CMK (cell line): ENCODE measurements around the gene PRR9.
"Not testable (repeated sequence)": the region's sequence is repeated elsewhere in the genome, so short reads cannot be mapped to it uniquely, and the experiment has no call there.

Experiments used
- DNase-seq: peaks from one replicate; pipeline ENCODE4 v3.0.0-alpha.2; 2010; ENCODE audit warnings: low read depth

The PRR9 gene

DNA sequence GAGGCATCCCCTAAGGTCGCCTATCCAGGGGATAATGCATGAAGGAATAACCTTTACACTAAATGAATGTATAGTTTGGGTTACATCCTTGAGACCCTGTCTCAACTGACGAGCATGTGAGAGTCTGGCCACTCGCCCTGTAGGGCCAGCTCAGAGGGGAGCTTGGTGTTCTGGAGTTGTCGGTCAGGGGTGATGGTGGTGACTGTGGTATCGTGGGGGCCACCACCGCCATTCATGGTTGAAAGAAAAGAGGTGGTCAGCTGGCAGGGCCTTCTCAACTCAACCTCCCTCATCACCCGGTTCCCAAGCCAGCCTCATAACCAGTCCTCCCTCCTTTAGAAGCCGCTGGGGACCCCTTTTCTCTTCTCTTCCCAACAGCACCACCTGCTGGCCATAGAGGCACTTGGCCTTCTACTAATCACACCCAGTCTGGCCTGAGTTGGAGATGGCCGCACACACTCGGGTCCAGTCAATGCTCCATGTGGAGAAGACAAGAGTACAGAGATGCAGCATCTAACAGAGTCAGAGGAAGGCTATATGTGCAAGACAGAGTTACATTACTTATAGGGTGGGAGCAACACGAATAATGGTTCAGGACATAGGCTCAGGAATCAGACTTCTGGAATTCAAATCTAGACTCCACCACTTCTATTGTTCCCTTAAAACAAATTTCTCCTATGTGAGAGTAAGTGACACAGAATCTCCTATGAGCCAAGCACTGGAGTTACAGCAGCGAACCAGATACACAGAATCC is 11.9 kb downstream of the PRR9 start:
- DNase-seq, result not testable (repeated sequence)

DNA sequence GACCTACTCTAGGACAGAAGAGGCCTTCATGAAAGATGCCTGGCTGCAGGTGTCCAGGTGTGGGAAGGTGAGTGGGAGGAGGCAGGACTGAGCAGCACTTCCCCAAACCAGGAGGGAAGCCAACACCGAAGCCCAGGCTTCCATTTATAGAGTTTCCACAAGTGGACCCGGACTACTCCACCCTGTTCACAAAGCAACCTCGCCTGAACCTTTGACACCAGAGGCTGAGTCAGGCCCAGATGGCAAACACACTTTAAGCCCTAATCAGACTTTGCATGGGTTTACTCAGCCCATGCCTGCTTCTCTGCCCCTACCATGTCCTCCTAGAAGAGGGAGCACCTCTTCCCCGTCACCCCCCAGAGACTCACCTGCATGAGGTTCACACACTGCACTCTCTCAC is 14.0 kb downstream of the PRR9 start:
- no peak for DNase-seq

DNA sequence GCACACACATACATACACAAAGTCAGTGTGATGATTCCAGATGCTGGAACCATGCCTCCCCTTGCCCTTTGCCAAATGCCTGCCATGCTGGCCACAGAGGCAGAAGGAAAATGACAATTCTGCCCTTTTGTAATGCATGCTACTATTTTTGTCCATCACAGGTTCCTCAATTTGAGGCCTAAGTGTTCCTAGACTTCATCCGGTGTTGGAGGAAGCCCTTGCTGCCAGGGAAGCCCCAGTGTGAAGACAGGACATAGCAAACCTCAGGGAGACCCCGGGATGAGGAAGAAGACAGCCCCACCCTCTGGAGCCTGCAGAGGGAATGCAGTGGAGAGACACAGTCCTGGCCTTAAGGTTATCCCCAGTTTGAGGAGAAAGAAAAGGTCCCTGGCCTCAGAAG is 14.4 kb downstream of the PRR9 start:
- DNase-seq, result no peak

DNA sequence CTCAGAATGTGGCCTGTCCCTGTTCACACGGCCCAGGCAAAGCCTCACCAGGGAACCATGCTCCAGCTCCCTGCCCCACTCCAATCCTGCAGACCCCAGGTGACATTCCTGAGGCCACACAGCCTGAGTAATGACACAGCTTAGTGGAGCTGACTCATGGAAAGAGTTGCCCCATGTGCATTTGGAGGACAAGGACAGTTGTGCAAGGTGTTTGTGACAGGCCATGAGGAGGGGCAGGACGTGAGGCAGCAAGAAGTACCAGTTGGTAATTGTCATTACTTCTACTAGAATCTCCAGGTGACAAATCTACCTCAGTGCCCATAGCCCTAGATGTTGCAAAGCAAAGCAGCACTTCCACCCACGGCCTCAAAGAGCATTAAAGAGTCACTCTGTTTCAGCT is 15.2 kb downstream of the PRR9 start:
- DNase-seq, result no peak

DNA sequence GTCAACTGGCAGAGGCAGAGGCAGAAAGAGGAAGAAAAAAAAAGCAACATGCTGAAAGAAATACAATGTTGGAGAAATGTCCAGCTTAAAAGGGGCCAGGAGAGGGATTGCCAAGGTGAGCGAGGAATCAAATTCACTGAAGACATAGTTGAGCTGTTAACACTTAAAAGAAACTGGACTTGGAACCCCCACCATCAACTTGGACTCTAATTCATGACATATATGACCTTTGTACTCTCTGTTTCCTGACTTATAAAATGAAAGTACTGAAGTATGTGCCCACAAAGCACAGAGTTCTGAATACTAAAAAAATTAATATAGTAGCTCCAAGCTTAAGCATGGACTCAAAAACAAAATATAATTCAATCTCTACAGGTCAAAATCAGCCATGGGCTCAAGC is 16.1 kb downstream of the PRR9 start:
- no peak for DNase-seq

DNA sequence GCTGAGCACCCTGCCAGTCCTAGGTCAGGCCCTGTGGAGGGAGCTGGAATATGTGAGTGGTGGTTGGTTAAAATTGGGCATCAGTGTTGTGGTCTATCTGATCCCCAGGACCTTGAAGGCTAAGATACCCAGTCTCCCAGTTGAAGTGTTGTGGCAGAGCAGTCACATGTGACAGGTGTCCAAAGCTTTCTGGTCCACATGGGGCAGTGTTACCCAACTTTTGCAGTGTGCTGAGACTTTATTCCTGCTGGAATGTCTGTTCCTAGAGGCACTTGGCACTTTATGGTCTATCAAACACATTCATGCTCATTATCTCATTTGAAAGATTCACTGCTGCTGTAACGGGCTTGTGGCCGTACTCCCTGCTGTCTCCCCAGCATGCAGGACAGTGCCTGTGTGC is 21.1 kb downstream of the PRR9 start:
- DNase-seq, result no peak

DNA sequence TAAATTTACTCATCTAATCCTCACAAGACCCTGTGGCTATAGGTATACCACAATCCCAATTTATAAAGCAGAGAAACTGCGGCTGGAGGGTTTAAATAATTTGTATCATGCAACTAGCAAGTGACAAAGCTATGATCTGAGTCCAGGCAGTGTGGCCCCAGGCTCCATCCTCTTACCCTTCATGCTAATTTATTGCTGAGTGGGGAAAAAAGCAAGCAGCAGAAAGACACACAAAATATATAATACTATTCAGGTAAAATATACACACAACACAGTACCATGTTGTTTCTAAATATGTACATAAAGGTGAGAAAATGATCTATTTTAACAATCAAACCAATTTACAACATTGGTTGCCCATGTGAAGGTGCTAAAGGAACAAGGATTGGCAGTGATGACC is 24.8 kb downstream of the PRR9 start:
- no peak for DNase-seq

DNA sequence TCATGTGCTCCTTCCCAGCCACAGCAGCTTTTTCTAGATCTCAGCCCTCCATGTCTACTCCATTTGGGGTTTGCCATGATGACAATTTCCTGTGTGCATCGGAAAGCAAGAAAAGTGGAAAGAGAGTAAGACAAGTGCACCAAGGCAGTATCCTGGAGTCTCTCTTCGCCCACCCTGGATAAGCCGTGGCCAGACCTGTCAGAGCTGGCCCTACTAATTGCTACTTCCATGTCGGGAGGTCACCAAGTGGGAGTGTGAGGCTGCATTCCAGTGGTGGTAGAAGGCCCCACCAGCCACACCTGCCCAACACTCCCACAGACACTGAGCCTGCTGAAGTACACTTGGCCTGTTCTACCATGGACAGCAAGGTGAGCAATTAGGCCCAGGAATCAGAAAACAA is 28.1 kb downstream of the PRR9 start:
- no peak for DNase-seq

DNA sequence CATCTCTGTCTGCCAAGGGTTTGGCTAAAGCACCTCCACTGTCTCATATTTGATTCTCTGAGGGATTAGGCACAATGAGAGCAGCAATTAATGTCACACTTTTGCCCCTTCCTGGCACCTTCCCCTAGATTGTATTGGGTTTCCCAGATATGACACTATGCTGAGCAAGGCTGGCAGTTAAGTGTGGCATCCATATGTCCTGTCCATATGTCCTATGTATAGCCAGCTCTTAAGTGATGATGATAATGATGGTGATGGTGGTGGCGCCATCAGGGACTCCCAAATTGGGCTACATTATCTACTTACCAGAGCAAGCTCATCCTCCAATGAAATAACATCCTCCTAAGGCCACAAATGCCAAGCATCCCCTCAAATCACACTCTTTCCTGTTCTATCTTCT is 28.6 kb downstream of the PRR9 start:
- DNase-seq, result no peak

DNA sequence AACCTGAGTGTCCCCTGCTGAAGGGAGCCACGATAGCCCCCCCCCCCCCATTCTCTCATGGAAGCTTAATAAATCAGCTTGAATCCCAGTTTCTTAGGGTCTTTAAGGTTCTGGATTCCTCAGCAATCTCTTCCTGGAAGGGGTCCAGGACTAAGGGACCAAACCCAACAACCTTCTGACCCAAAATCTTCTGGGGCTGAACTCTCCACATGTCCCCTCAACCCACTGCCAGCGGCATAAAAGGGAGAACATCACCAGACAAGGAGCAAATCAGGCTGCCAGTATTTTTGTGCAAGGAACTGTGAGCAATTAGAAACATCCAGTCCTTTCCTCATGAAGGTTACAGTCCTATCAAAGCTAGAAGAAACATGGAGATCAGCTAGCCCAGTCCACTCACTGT is 29.4 kb downstream of the PRR9 start:
- no peak for DNase-seq

DNA sequence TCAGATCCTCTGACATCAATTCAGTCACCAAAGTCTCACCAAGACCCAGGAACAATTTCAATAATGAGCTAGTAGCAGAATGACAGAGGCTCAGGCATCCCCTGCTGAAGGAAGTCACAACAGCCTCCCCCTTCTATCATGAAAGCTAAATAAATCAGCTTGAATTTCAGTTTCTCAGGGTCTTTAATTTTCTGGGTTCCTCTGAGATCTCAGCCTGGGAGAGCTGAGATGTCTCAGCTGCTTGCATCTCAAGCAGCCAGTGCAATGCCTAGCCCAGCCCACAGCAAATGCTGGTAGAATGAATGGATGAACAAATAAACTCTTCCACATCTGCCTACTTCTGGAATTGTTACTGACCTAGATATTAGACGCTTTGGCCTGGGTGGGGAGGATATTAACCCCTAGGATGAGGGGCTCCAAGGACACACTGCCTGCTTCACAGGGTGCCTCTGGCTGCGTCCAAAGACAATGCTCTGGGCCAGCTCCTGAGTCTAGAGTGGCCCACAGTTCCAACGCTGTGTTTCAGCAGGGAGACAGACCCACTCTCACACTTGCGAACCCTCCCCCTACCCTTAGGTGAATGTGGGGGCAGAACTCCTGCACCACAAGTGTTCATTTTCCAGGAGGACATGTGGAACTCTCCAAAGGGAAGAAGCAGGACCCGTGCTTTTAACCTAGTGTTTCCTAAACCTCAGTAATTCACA is 30.9 kb downstream of the PRR9 start:
- no peak for DNase-seq

DNA sequence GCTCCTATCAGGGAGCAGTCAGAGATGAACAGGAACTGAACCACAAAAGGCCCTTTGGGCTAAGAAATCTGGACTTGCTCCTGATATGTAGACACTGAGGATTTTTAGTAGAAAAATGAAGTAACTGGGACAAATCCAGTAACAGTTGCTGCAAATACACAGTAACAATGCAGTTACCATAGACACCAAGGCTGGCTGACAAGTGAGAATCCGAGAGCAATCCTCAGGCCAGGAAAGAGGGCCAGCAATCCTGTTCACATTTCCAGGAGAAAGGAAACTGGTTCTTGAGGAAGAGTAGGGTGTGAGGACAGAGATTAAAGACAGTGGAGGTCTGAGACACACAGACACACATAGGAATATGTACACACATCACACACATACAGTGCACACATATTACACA is 32.8 kb downstream of the PRR9 start:
- DNase-seq, result no peak

DNA sequence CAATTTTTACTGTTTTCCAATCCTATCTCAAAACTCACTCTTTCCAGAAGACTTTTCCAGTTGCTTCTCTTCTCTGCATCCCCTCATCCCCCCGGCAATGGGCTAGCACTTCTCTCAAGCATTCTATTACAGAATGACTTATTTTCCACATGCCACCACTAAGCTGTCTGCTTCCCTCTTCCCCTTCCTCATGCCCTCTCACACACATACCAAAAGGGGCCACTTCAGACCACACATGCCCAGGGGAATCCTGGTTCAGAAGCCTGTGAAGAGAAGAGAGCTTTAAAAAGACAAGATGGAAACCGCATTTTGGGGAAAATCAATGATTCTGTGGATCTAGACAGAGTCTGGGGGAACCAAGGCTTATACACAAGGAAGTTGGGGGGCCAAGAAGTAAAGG is 33.7 kb downstream of the PRR9 start:
- DNase-seq, result no peak

DNA sequence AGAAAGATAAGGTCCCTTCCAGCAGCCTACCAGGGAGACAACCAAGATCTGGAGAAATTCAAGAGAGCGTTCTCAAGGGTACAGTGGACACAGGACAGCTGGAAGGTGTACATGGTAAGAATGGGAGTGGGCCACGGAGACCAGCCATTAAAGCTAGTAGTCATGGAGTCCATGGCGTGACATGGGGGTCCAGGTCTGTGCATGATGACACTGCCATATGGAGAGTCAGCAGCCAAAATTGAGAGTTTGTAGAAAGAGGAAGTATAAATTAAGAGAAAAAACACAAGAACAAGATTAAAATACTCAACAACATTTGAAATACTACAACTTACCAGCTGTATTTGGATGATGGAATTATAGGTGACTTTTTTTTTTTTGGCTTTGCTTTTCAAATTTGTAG is 34.2 kb downstream of the PRR9 start:
- DNase-seq, result no peak

DNA sequence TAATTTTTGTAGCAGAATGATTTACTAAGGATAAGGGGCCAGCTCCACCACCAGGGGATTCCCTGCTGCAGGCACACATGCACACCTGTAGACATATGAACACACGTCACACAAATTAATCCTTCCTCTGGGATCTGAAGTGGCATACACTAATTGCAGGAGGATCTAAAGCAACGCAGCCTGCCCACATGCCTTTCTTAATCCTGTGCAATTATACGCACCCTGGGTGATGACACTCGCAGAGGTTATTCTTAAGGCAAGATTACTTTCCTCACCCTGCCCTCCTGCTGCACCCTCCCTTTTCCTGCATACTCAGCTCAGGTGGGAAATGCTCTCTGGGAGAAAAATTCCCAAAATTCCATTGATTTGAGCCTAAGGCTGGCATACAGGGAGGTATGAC is 34.6 kb downstream of the PRR9 start:
- no peak for DNase-seq

DNA sequence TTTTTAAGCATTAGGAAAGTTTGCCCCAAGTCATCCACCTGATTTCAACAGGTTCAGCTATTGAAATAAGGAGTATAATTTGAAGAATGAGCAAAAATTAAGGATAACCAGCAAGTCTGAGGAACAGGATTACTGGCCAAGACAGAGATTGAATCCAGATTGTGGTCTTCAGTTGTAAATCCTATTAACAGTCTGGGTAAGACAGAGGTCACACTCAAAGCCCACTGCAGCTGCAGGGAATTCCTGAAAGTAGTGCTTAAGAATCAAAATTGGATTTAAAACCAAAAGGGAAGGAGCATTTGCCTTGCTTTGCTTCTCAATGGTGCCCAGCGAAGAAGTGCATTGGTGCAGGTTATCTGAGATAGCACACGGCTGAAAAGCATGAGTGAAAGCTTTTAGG is 35.7 kb downstream of the PRR9 start:
- no peak for DNase-seq

DNA sequence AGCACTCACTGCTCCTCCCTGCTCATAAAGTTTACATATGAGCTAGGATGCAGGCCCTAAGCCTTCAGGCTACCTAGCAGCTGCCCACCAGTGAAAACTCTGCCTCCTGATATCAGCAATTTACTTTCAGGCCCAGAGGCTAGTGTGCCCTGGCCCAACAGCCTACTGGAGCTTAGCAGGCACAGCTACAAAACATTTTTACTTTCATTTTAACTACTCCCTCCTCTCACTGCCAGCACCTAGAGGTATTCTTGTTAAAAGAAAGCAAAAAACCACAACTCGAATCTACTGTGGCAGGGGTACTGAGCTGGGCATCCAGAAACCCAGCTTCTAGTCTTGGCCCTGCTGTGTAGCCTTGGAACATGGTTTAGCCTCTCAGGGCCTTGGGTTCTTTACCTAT is 36.3 kb downstream of the PRR9 start:
- no peak for DNase-seq

DNA sequence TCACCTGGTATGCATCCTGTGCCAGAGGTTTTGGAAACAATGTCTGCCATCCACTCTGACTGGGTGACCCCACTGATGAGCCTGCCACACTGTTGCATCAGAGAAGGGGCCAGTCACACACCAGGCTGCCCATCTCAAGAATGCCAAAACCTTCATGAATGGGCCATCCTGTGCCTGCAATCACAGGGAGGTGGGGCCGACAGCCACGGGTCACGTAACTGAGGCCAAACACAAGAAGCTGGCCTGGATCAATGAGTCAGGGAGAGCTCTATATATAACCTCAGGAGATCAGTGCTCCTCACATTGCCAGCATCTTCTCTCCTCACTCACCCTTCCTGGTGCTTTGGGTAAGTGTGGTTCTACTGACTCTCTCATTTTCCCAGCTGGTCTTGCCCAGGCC is 42.0 kb downstream of the PRR9 start, which contains the start of gene LORICRIN:
Gene LORICRIN (plus strand): TSS at position 301 of the 400 bp plus-strand sequence. CDS start 1,263 bp downstream, outside the sequence.
- no peak for DNase-seq

DNA sequence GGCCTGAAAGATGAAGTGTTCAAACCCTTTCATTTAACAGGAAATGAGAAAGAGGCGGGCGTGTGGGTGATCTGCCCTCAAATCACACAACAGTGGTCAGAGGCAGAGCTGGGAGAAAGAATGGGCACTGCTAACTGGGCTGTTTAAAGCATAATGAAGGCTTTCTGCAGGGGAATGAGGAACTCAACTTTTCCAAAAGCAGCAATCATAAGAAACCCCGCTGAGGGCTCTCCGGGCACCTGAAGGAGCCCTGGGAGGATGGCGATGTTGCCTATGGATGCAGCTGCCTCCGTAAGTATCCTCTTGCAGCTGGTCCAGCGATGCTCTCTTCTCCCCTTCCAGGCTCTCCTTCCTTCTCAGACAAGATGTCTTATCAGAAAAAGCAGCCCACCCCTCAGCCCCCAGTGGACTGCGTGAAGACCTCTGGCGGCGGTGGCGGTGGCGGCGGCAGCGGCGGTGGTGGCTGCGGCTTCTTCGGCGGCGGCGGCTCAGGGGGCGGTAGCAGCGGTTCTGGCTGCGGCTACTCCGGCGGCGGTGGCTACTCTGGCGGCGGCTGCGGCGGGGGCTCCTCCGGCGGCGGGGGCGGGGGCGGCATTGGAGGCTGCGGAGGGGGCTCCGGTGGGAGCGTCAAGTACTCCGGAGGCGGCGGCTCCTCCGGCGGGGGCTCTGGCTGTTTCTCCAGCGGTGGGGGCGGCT is 43.3 kb downstream of the PRR9 start:
- no peak for DNase-seq

DNA sequence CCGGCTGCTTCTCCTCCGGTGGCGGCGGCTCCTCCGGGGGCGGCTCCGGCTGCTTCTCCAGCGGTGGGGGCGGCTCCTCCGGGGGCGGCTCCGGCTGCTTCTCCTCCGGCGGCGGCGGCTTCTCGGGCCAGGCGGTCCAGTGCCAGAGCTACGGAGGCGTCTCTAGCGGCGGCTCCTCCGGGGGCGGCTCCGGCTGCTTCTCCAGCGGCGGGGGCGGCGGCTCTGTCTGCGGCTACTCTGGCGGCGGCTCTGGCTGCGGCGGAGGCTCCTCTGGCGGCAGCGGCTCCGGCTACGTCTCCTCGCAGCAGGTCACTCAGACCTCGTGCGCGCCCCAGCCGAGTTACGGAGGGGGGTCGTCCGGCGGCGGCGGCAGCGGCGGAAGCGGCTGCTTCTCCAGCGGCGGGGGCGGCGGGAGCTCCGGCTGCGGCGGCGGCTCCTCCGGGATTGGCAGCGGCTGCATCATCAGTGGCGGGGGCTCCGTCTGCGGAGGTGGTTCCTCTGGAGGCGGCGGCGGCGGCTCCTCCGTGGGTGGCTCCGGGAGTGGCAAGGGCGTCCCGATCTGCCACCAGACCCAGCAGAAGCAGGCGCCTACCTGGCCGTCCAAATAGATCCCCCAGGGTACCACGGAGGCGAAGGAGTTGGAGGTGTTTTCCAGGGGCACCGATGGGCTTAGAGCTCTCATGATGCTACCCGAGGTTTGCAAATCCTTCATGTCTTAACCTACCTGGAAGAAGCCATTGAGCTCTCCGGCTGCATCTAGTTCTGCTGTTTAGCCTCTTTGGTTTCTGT is 44.1 kb downstream of the PRR9 start:
- no peak for DNase-seq

DNA sequence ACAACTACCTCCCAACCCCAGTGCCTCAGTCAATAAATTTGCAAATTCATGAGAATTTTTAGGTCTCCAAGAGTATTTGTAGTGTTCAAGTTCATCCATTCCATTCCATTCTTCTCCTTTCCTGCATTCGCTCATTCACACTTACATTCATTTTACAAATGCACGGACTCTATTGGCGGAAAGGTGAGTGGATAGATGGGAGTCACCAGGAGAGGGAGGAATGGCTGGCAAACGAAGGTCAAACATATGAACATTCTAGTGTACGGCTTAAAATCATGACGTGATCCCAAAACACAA is 44.6 kb downstream of the PRR9 start:
- no peak for DNase-seq

DNA sequence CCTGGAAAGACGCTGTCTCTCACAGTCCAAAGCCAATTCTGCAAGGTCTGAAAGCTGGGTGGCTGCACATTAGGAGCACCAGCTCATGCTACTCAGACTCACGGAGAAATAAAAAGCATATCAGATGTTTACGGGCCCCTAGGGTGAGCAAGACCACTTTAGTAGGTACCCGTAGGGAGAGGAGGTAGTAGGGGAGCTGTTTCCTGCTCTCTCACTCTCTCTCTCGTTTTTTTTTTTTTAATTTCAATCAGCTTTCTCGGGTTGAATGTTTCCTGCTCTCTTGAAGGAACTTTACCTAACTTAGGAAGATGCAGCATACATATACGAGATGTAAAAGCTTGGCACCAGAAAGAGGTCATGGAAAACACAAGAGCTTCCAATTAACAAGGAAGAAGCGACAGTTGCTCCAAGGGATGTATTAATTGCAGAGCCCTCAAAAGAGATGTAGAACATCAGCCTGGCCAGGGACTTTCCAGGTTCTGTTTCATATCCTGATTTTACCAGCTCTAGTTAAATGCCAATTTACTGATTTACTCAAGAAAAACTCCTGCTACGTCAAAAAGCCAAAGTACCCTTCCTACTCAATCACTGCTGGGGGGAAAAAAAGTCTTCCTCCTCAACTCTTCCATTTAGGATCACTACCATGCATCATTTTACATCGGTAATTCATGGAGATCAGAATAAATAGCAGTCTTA is 45.2 kb downstream of the PRR9 start:
- no peak for DNase-seq
